Gastroesophageal sphincter (tissue), 3 donors: ENCODE measurements around the gene ATP5ME.

Source experiments
- CTCF ChIP-seq, 4 experiments: fragments of 200-600 bp in 2 of 4; fragments of 450-650 bp in 2 of 4; sonication (generic) in 1 of 4; IDR thresholded peaks; one replicate each; pipeline ENCODE4 v1.5.1; 2017 to 2019; ENCODE audit warnings: antibody characterized with exemption in 4 of 4, mild to moderate bottlenecking in 2 of 4, moderate library complexity in 2 of 4
- EP300 ChIP-seq: sonication (generic); formaldehyde crosslinking; IDR thresholded peaks from one replicate; pipeline ENCODE4 v1.6.1; 2017; ENCODE audit warnings: antibody characterized with exemption, mild to moderate bottlenecking

- TF ChIP-seq EP300, result no peak
- no peak for TF ChIP-seq CTCF (IDR thresholded peaks at IDR 0.05)
Observed at GRCh38 chr4:633976-634598, 40.0 kb downstream of the ATP5ME start.
